ENCODE measurements around the gene ADAMTS20.
"Not testable (repeated sequence)": the region's sequence is repeated elsewhere in the genome, so short reads cannot be mapped to it uniquely, and the experiment has no call there.

Gene ADAMTS20

GRCh38 chr12:43378448-43378847 lies 173.6 kb downstream of the ADAMTS20 start:
- Mint-ChIP-seq H3K4me1 (no peaks in the 10 kb centered on the region), H3K4me3 (no peak overlapping the region), H3K27ac (no peak overlapping the region), H3K36me3 (ENCODE audit: low read depth) (peaks cover 19% of the 10 kb centered on the region), H3K9me3 (peaks cover 32% of the 10 kb centered on the region), H3K27me3 (ENCODE audit: low read depth) (no peaks in the 10 kb centered on the region)
- no peak for TF ChIP-seq CTCF (IDR thresholded peaks at IDR 0.05; ENCODE audit: unreplicated experiment in 3 of 3)

GRCh38 chr12:43370263-43370662 lies 181.7 kb downstream of the ADAMTS20 start:
- no peaks in the 10 kb centered on the region for H3K9me3 Mint-ChIP-seq
- no peaks in the 10 kb centered on the region for H3K4me1 Mint-ChIP-seq
- H3K4me3 Mint-ChIP-seq: no peak overlapping the region
- no peaks in the 10 kb centered on the region for H3K27me3 Mint-ChIP-seq (ENCODE audit: low read depth)
- no peaks in the 10 kb centered on the region for H3K36me3 Mint-ChIP-seq (ENCODE audit: low read depth)
- no peak for TF ChIP-seq CTCF (IDR thresholded peaks at IDR 0.05; ENCODE audit: unreplicated experiment in 3 of 3)
- no peak overlapping the region for H3K27ac Mint-ChIP-seq

- peaks cover 9% of the 10 kb centered on the region for H3K9me3 Mint-ChIP-seq
- H3K27ac Mint-ChIP-seq: no peak overlapping the region
- no peaks in the 10 kb centered on the region for H3K27me3 Mint-ChIP-seq (ENCODE audit: low read depth)
- no peak overlapping the region for H3K4me3 Mint-ChIP-seq
- TF ChIP-seq CTCF (IDR thresholded peaks at IDR 0.05; ENCODE audit: unreplicated experiment in 3 of 3): no peak
- peaks cover 6% of the 10 kb centered on the region for H3K4me1 Mint-ChIP-seq
- peaks cover 13% of the 10 kb centered on the region for H3K36me3 Mint-ChIP-seq (ENCODE audit: low read depth)
Observed at GRCh38 chr12:43362910-43363694, 188.9 kb downstream of the ADAMTS20 start.

GRCh38 chr12:43361031-43361710 lies 190.8 kb downstream of the ADAMTS20 start:
- no peaks in the 10 kb centered on the region for H3K27me3 Mint-ChIP-seq (ENCODE audit: low read depth)
- H3K4me3 Mint-ChIP-seq: no peak overlapping the region
- peaks cover 9% of the 10 kb centered on the region for H3K9me3 Mint-ChIP-seq
- H3K36me3 Mint-ChIP-seq (ENCODE audit: low read depth): peaks cover 13% of the 10 kb centered on the region
- no peak for TF ChIP-seq CTCF (IDR thresholded peaks at IDR 0.05; ENCODE audit: unreplicated experiment in 3 of 3)
- no peak overlapping the region for H3K27ac Mint-ChIP-seq
- H3K4me1 Mint-ChIP-seq: peaks cover 6% of the 10 kb centered on the region

- H3K36me3 Mint-ChIP-seq (ENCODE audit: low read depth): peaks cover 13% of the 10 kb centered on the region
- not testable (repeated sequence) for H3K4me3 Mint-ChIP-seq; H3K27ac Mint-ChIP-seq; H3K27me3 Mint-ChIP-seq (ENCODE audit: low read depth); H3K4me1 Mint-ChIP-seq; H3K9me3 Mint-ChIP-seq
Observed at GRCh38 chr12:43360001-43360400, 192.0 kb downstream of the ADAMTS20 start.

GRCh38 chr12:43357141-43357540 lies 194.9 kb downstream of the ADAMTS20 start:
- no peaks in the 10 kb centered on the region for H3K27me3 Mint-ChIP-seq (ENCODE audit: low read depth)
- no peak overlapping the region for H3K4me3 Mint-ChIP-seq
- peaks cover 6% of the 10 kb centered on the region for H3K4me1 Mint-ChIP-seq
- peaks cover 2% of the 10 kb centered on the region for H3K9me3 Mint-ChIP-seq
- H3K27ac Mint-ChIP-seq: no peak overlapping the region
- TF ChIP-seq CTCF (IDR thresholded peaks at IDR 0.05; ENCODE audit: unreplicated experiment in 3 of 3): no peak
- H3K36me3 Mint-ChIP-seq (ENCODE audit: low read depth): peaks cover 2% of the 10 kb centered on the region

Measured in nephron (organoid).